ENCODE measurements around the gene SRGAP1.

The SRGAP1 gene

DNA sequence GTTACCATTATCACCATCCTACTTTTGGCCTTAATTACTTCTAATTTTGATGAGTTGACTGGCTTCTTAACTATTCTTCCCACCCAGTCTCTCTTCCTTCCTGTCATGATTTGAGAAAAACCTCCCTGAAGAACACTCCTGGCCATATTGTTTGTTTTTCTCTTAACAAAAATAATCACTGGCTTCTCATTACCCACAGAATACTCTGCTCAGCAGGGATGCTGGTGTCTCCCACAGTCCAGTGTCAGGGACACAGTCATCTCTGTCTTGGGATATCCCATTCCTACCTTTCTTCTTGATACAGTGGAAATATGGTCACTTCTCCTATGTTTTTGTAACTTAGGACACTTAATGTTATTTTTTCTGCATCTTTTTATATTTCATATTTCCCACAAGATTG lies 103.7 kb downstream of the SRGAP1 start:
- Histone ChIP-seq H3K27me3 (ENCODE audit: insufficient read depth, low read length) (no peaks in the 10 kb centered on the region), H2AFZ (ENCODE audit: low read length) (no peak overlapping the region), H3K4me1 (ENCODE audit: insufficient read depth, low read length, severe bottlenecking) (no peaks in the 10 kb centered on the region), H3F3A (ENCODE audit: insufficient read depth, low read length) (no peaks in the 10 kb centered on the region), H3K36me3 (ENCODE audit: insufficient read depth, low read length) (no peaks in the 10 kb centered on the region), H3K27ac (ENCODE audit: low read depth, low read length, poor library complexity, severe bottlenecking) (no peak overlapping the region), H3K9me3 (ENCODE audit: low read length) (no peaks in the 10 kb centered on the region), H3K9me2 (ENCODE audit: low read depth, low read length) (no peaks in the 10 kb centered on the region), H4K20me1 (ENCODE audit: insufficient read depth, low read length) (no peaks in the 10 kb centered on the region), H3K4me3 (ENCODE audit: low read depth, low read length, poor library complexity, severe bottlenecking) (no peak overlapping the region), H3K79me2 (ENCODE audit: insufficient read depth, low read length) (no peaks in the 10 kb centered on the region), H3K9ac (ENCODE audit: low read length) (no peak overlapping the region), H3K4me2 (ENCODE audit: low read length) (no peak overlapping the region)
- TF ChIP-seq EZH2 (IDR thresholded peaks at IDR 0.05; ENCODE audit: borderline replicate concordance, low read length), result no peak
- TF ChIP-seq, protein P1, sequence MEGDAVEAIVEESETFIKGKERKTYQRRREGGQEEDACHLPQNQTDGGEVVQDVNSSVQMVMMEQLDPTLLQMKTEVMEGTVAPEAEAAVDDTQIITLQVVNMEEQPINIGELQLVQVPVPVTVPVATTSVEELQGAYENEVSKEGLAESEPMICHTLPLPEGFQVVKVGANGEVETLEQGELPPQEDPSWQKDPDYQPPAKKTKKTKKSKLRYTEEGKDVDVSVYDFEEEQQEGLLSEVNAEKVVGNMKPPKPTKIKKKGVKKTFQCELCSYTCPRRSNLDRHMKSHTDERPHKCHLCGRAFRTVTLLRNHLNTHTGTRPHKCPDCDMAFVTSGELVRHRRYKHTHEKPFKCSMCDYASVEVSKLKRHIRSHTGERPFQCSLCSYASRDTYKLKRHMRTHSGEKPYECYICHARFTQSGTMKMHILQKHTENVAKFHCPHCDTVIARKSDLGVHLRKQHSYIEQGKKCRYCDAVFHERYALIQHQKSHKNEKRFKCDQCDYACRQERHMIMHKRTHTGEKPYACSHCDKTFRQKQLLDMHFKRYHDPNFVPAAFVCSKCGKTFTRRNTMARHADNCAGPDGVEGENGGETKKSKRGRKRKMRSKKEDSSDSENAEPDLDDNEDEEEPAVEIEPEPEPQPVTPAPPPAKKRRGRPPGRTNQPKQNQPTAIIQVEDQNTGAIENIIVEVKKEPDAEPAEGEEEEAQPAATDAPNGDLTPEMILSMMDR (IDR thresholded peaks at IDR 0.05; ENCODE audit: low read length), result no peak

DNA sequence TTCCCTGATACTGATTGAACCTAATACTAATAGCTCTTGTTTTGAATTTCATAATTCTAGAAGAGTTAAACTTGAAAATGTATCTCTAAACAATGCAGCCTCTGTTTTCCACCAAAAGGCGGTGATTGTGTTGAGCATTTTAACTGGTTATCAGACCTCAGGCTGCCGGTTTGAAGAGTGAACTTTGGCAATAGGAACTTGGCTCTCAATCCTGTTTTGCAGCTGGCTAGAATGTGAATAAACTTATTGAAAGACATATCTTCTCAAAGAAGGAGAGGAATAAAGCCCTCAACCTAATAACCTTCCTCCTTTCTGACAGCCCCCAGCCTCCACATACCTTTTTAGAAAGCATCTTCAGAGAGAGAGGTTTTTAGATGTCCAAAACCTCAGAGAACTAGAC lies 105.4 kb downstream of the SRGAP1 start:
- Histone ChIP-seq H3K4me1 (ENCODE audit: insufficient read depth, low read length, severe bottlenecking) (no peaks in the 10 kb centered on the region), H3K9me2 (ENCODE audit: low read depth, low read length) (no peaks in the 10 kb centered on the region), H3K36me3 (ENCODE audit: insufficient read depth, low read length) (no peaks in the 10 kb centered on the region), H3K9me3 (ENCODE audit: low read length) (no peaks in the 10 kb centered on the region), H3K79me2 (ENCODE audit: insufficient read depth, low read length) (no peaks in the 10 kb centered on the region), H3K27ac (ENCODE audit: low read depth, low read length, poor library complexity, severe bottlenecking) (no peak overlapping the region), H4K20me1 (ENCODE audit: insufficient read depth, low read length) (no peaks in the 10 kb centered on the region), H3K4me3 (ENCODE audit: low read depth, low read length, poor library complexity, severe bottlenecking) (no peak overlapping the region), H2AFZ (ENCODE audit: low read length) (no peak overlapping the region), H3K9ac (ENCODE audit: low read length) (no peak overlapping the region), H3F3A (ENCODE audit: insufficient read depth, low read length) (no peaks in the 10 kb centered on the region), H3K27me3 (ENCODE audit: insufficient read depth, low read length) (no peaks in the 10 kb centered on the region), H3K4me2 (ENCODE audit: low read length) (no peak overlapping the region)
- TF ChIP-seq EZH2 (IDR thresholded peaks at IDR 0.05; ENCODE audit: borderline replicate concordance, low read length), result no peak
- TF ChIP-seq, protein P1 (IDR thresholded peaks at IDR 0.05; ENCODE audit: low read length), result no peak

DNA sequence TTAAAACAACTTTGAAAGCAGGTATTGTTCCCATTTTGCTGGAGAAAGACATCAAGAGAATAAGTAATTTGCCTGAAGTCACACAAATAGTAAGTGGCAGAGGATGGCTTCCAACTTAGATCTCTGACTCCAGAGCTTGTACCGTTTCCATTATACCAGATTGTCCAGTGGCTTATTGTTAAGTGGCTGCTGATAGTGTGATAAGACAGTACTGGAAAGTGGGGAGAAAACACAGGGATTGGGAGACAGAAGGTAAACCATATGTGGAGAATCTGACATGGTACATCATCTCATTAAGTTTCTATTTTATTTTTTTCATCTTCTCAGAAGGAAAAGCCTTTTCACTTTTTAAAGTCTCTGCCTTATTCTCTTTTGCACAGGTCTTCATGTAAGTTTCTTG lies 108.5 kb downstream of the SRGAP1 start:
- Histone ChIP-seq H3F3A (ENCODE audit: insufficient read depth, low read length) (no peaks in the 10 kb centered on the region), H3K36me3 (ENCODE audit: insufficient read depth, low read length) (no peaks in the 10 kb centered on the region), H3K27me3 (ENCODE audit: insufficient read depth, low read length) (no peaks in the 10 kb centered on the region), H3K9ac (ENCODE audit: low read length) (no peak overlapping the region), H3K4me2 (ENCODE audit: low read length) (no peak overlapping the region), H4K20me1 (ENCODE audit: insufficient read depth, low read length) (no peaks in the 10 kb centered on the region), H3K4me1 (ENCODE audit: insufficient read depth, low read length, severe bottlenecking) (no peaks in the 10 kb centered on the region), H3K79me2 (ENCODE audit: insufficient read depth, low read length) (no peaks in the 10 kb centered on the region), H3K27ac (ENCODE audit: low read depth, low read length, poor library complexity, severe bottlenecking) (no peak overlapping the region), H3K9me2 (ENCODE audit: low read depth, low read length) (no peaks in the 10 kb centered on the region), H3K9me3 (ENCODE audit: low read length) (no peaks in the 10 kb centered on the region), H2AFZ (ENCODE audit: low read length) (no peak overlapping the region), H3K4me3 (ENCODE audit: low read depth, low read length, poor library complexity, severe bottlenecking) (no peak overlapping the region)
- TF ChIP-seq, protein P1 (IDR thresholded peaks at IDR 0.05; ENCODE audit: low read length), result no peak
- TF ChIP-seq EZH2 (IDR thresholded peaks at IDR 0.05; ENCODE audit: borderline replicate concordance, low read length), result no peak

All from OCI-LY1 (cell line).